ENCODE measurements around the gene YARS2. TPM values are rescaled to one million over a fixed set of nuclear protein-coding genes. Genes with fewer than 3 reads are reported as not detected.
"Not testable (repeated sequence)": the region's sequence is repeated elsewhere in the genome, so short reads cannot be mapped to it uniquely, and the experiment has no call there.

The YARS2 gene
- total RNA-seq, 2 experiments from 2014 or later = 29.3 to 31.8 TPM

DNA sequence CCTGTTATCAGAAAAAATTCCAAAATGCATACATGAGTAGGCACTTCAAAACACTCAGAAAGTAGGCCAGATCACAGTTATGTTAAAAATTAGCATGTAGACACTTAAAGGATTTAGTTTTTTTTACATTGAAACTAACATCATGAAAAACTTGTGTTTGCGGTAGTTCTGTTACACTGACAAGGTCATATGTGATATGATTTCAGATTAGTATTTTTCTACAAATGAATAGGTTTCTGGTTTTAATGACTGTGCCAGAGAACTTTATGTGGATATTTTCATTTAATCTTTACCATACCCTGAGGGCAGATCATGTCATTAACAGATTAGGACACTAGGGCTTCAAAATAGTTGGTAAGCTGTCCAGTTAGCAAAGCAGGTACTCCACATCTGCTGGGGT, 20.7 kb downstream of the YARS2 start:
- Mint-ChIP-seq H3K27me3 (no peaks in the 10 kb centered on the region), H3K27ac (peak overlapping the region; percentile 64), H3K9me3 (no peaks in the 10 kb centered on the region), H3K4me1 (ENCODE audit: low read depth) (peaks cover 7% of the 10 kb centered on the region), H3K4me3 (no peak overlapping the region), H3K36me3 (ENCODE audit: low read depth) (peaks cover 26% of the 10 kb centered on the region)
- intact Hi-C loops (cut with micrococcal nuclease) = no loop called here
- POLR2A ChIA-PET = interaction anchor here (1.3 kb wide), 1 partner anchor 20 kb away, joined by 3 read pairs; no protein-coding TSS in a partner anchor
- TF ChIP-seq, protein P1, sequence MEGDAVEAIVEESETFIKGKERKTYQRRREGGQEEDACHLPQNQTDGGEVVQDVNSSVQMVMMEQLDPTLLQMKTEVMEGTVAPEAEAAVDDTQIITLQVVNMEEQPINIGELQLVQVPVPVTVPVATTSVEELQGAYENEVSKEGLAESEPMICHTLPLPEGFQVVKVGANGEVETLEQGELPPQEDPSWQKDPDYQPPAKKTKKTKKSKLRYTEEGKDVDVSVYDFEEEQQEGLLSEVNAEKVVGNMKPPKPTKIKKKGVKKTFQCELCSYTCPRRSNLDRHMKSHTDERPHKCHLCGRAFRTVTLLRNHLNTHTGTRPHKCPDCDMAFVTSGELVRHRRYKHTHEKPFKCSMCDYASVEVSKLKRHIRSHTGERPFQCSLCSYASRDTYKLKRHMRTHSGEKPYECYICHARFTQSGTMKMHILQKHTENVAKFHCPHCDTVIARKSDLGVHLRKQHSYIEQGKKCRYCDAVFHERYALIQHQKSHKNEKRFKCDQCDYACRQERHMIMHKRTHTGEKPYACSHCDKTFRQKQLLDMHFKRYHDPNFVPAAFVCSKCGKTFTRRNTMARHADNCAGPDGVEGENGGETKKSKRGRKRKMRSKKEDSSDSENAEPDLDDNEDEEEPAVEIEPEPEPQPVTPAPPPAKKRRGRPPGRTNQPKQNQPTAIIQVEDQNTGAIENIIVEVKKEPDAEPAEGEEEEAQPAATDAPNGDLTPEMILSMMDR (IDR thresholded peaks at IDR 0.05) = no peak
- CTCF ChIA-PET = no interaction called here
- no peak for ATAC-seq
- DNase-seq = no peak

DNA sequence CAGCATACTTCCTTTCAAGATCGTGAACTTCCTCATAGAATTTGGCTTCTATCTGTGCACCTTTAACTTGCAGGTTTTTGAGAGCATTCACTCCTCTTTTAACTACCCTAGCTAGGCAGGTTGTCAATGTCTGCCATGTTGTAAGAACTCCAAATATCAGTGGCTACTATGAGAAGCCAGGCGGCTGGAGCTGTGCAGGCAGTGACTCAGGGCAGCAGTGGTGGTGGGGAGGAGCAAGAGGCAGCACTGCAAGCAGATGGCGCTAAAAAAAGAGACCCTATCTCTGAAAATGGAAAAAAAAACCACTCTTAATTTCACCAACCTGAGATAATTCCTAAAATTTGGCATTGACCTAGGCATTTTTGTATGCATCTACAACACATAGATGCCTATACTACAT, 28.5 kb downstream of the YARS2 start:
- peaks cover 28% of the 10 kb centered on the region for H3K36me3 Mint-ChIP-seq (ENCODE audit: low read depth)
- intact Hi-C loops (cut with micrococcal nuclease) = no loop called here
- CTCF ChIA-PET = no interaction called here
- no peaks in the 10 kb centered on the region for H3K9me3 Mint-ChIP-seq
- TF ChIP-seq, protein P1 (IDR thresholded peaks at IDR 0.05) = no peak
- no peak for ATAC-seq
- H3K4me3 Mint-ChIP-seq = no peak overlapping the region
- no peak for DNase-seq
- POLR2A ChIA-PET = no interaction called here
- no peaks in the 10 kb centered on the region for H3K4me1 Mint-ChIP-seq (ENCODE audit: low read depth)
- H3K27ac Mint-ChIP-seq = peak overlapping the region; percentile 51
- H3K27me3 Mint-ChIP-seq = no peaks in the 10 kb centered on the region

DNA sequence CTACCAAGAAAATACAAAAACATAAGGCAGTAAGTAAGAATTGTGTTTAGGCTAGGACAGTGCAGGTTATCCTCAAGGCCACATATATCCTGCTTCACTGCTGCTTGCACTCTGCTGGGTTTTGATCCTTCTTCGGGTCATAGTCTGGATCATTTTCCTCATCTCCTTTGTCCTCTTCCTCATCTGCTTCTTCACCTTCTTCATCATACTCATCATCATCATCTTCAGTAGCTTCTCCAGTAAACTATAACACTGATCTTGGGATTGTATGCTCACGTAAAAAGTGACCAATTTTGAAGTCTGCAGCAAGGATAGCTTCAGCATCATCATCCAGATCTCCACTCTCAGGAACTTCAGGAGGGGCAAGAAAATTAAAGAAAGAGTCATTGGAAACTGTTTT, 29.4 kb downstream of the YARS2 start:
- intact Hi-C loops (cut with micrococcal nuclease) = no loop called here
- Mint-ChIP-seq H3K4me1 (ENCODE audit: low read depth) (no peaks in the 10 kb centered on the region), H3K36me3 (ENCODE audit: low read depth) (peaks cover 30% of the 10 kb centered on the region), H3K27ac (no peak overlapping the region), H3K4me3 (no peak overlapping the region), H3K9me3 (no peaks in the 10 kb centered on the region), H3K27me3 (no peaks in the 10 kb centered on the region)
- ChIA-PET POLR2A (no interaction called here), CTCF (no interaction called here)
- TF ChIP-seq, protein P1 (IDR thresholded peaks at IDR 0.05) = no peak
- ATAC-seq = no peak
- DNase-seq = no peak

DNA sequence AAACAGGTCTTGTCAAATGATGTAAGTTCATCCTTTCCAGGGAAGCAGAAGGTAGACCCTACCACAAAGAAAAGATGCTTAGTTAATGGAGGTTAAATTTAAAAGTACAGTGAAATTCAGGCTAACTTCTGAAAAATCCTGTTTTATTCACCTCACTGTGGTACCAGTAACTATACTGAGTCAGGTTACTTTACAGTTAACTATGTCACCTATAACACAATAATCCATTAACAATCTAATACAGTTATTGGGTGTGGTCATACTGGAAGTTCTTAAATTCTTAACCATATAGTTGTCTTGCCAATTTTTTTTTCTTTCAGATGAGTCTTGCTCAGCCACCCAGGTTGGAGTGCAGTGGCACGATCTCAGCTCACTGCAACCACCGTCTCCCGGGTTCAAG, 30.4 kb downstream of the YARS2 start:
- H3K4me1 Mint-ChIP-seq (ENCODE audit: low read depth); ATAC-seq; H3K27me3 Mint-ChIP-seq; POLR2A ChIA-PET; H3K4me3 Mint-ChIP-seq; intact Hi-C loops (cut with micrococcal nuclease); H3K9me3 Mint-ChIP-seq; DNase-seq; H3K27ac Mint-ChIP-seq: not testable (repeated sequence)
- CTCF ChIA-PET = interaction anchor here (1.9 kb wide), 1 partner anchor 30 kb away, joined by 9 read pairs; the partner anchor contains the start of gene YARS2
- peaks cover 28% of the 10 kb centered on the region for H3K36me3 Mint-ChIP-seq (ENCODE audit: low read depth)

DNA sequence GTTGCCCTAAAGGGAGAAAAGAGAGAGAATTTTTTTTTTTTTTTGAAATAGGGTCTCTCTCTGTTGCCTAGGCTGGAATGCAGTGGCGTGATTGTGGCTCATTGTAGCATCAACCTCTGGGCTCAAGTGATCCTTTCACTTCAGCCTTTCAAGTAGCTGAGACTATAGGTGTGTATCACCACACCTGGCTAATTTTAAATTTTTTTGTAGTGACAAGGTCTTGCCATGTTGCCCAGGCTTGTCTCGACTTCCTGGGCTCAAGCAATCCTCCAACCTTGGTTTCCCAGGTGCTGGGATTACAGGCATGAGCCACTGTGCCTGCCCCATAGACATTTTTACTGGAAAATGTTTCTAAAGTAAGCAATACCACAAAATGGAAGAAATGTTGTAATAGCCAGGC, 36.8 kb downstream of the YARS2 start:
- no peaks in the 10 kb centered on the region for H3K27me3 Mint-ChIP-seq
- TF ChIP-seq, protein P1 (IDR thresholded peaks at IDR 0.05) = no peak
- POLR2A ChIA-PET = interaction anchor here (0.7 kb wide), 1 partner anchor 1215 kb away, joined by 3 read pairs; no protein-coding TSS in a partner anchor
- H3K4me1 Mint-ChIP-seq (ENCODE audit: low read depth) = no peaks in the 10 kb centered on the region
- ATAC-seq (no peak), DNase-seq (no peak)
- H3K27ac Mint-ChIP-seq = no peak overlapping the region
- H3K4me3 Mint-ChIP-seq = no peak overlapping the region
- no peaks in the 10 kb centered on the region for H3K9me3 Mint-ChIP-seq
- peaks cover 15% of the 10 kb centered on the region for H3K36me3 Mint-ChIP-seq (ENCODE audit: low read depth)
- CTCF ChIA-PET = no interaction called here
- intact Hi-C loops (cut with micrococcal nuclease) = no loop called here

DNA sequence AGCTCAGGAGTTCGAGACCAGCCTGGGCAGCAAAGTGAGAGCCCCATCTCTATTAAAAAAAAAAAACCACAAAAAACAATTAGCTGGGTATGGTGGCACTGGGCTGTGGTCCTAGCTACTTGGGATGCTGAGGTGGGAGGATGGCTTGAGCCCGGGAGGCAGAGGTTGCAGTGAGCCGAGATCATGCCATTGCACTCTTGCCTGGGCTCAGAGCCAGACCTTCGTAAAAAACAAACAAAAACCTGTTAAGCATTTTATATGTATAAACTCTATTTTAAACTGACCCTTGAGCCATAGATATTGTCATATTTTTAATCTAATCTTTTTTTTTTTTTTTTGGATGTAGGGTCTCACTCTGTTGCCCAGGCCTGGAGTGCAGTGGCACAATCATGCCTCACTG, 40.9 kb downstream of the YARS2 start:
- intact Hi-C loops (cut with micrococcal nuclease) = no loop called here
- CTCF ChIA-PET = no interaction called here
- H3K4me1 Mint-ChIP-seq (ENCODE audit: low read depth) = no peaks in the 10 kb centered on the region
- no peak overlapping the region for H3K27ac Mint-ChIP-seq
- H3K27me3 Mint-ChIP-seq = no peaks in the 10 kb centered on the region
- TF ChIP-seq, protein P1 (IDR thresholded peaks at IDR 0.05) = no peak
- DNase-seq (no peak), ATAC-seq (no peak)
- H3K9me3 Mint-ChIP-seq = no peaks in the 10 kb centered on the region
- peaks cover 24% of the 10 kb centered on the region for H3K36me3 Mint-ChIP-seq (ENCODE audit: low read depth)
- no peak overlapping the region for H3K4me3 Mint-ChIP-seq
- POLR2A ChIA-PET = no interaction called here
